Nephron (organoid): ENCODE results near the gene BACH1.
A peak's percentile ranks its signal among the peaks of the same experiment; 100 is the strongest.

ENCODE experiments used
- H3K27ac Mint-ChIP-seq, 3 experiments: 2 replicates each; pipeline ENCODE4 v1.8.0; 2020; ENCODE audit warnings: mixed read lengths in 3 of 3, mild to moderate bottlenecking in 2 of 3, moderate library complexity in 1 of 3
- H3K27me3 Mint-ChIP-seq: 2 replicates; pipeline ENCODE4 v1.8.0; 2021; ENCODE audit warnings: low read depth, mild to moderate bottlenecking, moderate library complexity, mixed read lengths
- H3K36me3 Mint-ChIP-seq: 2 replicates; pipeline ENCODE4 v1.8.0; 2020; ENCODE audit warnings: low read depth, mixed read lengths
- H3K4me1 Mint-ChIP-seq: 2 replicates; pipeline ENCODE4 v1.8.0; 2020; ENCODE audit warnings: mixed read lengths
- H3K4me3 Mint-ChIP-seq, 3 experiments: 2 replicates each; pipeline ENCODE4 v1.8.0; 2020; ENCODE audit warnings: mild to moderate bottlenecking in 3 of 3, mixed read lengths in 3 of 3, moderate library complexity in 2 of 3
- H3K9me3 Mint-ChIP-seq: 2 replicates; pipeline ENCODE4 v1.8.0; 2020; ENCODE audit warnings: mixed read lengths
- TF ChIP-seq, protein P1 (sequence below), 3 experiments: fragments of 200-600 bp; sonication (generic); IDR thresholded peaks; one replicate each; pipeline ENCODE4 v1.5.0; 2021; ENCODE audit warnings: antibody characterized with exemption in 3 of 3; ENCODE audit not compliant: unreplicated experiment in 3 of 3

Gene BACH1

GRCh38 chr21:29367335-29367734 lies 68.6 kb downstream of the BACH1 start:
- Mint-ChIP-seq H3K27ac (no peak overlapping the region), H3K9me3 (peaks cover 3% of the 10 kb centered on the region), H3K4me3 (no peak overlapping the region), H3K4me1 (no peaks in the 10 kb centered on the region), H3K27me3 (no peaks in the 10 kb centered on the region), H3K36me3 (peaks cover 43% of the 10 kb centered on the region)
- TF ChIP-seq, protein P1, sequence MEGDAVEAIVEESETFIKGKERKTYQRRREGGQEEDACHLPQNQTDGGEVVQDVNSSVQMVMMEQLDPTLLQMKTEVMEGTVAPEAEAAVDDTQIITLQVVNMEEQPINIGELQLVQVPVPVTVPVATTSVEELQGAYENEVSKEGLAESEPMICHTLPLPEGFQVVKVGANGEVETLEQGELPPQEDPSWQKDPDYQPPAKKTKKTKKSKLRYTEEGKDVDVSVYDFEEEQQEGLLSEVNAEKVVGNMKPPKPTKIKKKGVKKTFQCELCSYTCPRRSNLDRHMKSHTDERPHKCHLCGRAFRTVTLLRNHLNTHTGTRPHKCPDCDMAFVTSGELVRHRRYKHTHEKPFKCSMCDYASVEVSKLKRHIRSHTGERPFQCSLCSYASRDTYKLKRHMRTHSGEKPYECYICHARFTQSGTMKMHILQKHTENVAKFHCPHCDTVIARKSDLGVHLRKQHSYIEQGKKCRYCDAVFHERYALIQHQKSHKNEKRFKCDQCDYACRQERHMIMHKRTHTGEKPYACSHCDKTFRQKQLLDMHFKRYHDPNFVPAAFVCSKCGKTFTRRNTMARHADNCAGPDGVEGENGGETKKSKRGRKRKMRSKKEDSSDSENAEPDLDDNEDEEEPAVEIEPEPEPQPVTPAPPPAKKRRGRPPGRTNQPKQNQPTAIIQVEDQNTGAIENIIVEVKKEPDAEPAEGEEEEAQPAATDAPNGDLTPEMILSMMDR (IDR thresholded peaks at IDR 0.05; ENCODE audit: unreplicated experiment in 3 of 3) = no peak

GRCh38 chr21:29368906-29369305 lies 70.2 kb downstream of the BACH1 start:
- Mint-ChIP-seq H3K4me3 (no peak overlapping the region), H3K4me1 (no peaks in the 10 kb centered on the region), H3K27ac (no peak overlapping the region), H3K27me3 (no peaks in the 10 kb centered on the region), H3K36me3 (peaks cover 46% of the 10 kb centered on the region), H3K9me3 (no peaks in the 10 kb centered on the region)
- TF ChIP-seq, protein P1 (IDR thresholded peaks at IDR 0.05; ENCODE audit: unreplicated experiment in 3 of 3) = no peak

GRCh38 chr21:29371464-29371863 lies 72.7 kb downstream of the BACH1 start:
- TF ChIP-seq, protein P1 (IDR thresholded peaks at IDR 0.05; ENCODE audit: unreplicated experiment in 3 of 3) = no peak
- Mint-ChIP-seq H3K4me3 (no peak overlapping the region), H3K36me3 (peaks cover 48% of the 10 kb centered on the region), H3K27me3 (no peaks in the 10 kb centered on the region), H3K9me3 (no peaks in the 10 kb centered on the region), H3K4me1 (no peaks in the 10 kb centered on the region), H3K27ac (no peak overlapping the region)

- H3K9me3 Mint-ChIP-seq = no peaks in the 10 kb centered on the region
- TF ChIP-seq, protein P1 (IDR thresholded peaks at IDR 0.05; ENCODE audit: unreplicated experiment in 3 of 3) = peak; percentile 50 to 71 (median 65)
- H3K4me3 Mint-ChIP-seq = no peak overlapping the region
- peaks cover 42% of the 10 kb centered on the region for H3K36me3 Mint-ChIP-seq
- no peaks in the 10 kb centered on the region for H3K27me3 Mint-ChIP-seq
- no peak overlapping the region for H3K27ac Mint-ChIP-seq
- no peaks in the 10 kb centered on the region for H3K4me1 Mint-ChIP-seq
Measured at GRCh38 chr21:29372063-29372802, 73.5 kb downstream of the BACH1 start.

DNA sequence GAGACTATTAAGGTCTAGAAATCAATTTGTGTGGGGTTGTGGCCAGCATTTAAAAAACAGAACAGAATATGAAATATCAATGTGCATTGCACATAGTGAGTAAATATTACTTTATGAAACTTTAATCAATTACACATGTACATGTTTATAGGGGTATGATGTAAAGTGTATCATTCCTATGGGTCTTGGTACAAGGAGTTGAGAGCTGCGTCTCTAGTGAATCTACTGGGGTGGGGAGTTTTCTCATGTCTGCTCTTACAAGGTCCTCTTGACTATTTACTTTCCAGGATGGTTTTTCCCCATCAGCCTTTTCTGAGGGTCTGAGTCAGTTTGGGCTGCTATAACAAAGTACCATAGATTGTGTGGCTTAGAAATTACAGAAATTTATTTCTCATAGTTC lies 75.8 kb downstream of the BACH1 start:
- Mint-ChIP-seq H3K4me1 (no peaks in the 10 kb centered on the region), H3K27me3 (no peaks in the 10 kb centered on the region), H3K4me3 (no peak overlapping the region), H3K9me3 (no peaks in the 10 kb centered on the region), H3K36me3 (peaks cover 28% of the 10 kb centered on the region), H3K27ac (no peak overlapping the region)
- TF ChIP-seq, protein P1 (IDR thresholded peaks at IDR 0.05; ENCODE audit: unreplicated experiment in 3 of 3) = no peak

DNA sequence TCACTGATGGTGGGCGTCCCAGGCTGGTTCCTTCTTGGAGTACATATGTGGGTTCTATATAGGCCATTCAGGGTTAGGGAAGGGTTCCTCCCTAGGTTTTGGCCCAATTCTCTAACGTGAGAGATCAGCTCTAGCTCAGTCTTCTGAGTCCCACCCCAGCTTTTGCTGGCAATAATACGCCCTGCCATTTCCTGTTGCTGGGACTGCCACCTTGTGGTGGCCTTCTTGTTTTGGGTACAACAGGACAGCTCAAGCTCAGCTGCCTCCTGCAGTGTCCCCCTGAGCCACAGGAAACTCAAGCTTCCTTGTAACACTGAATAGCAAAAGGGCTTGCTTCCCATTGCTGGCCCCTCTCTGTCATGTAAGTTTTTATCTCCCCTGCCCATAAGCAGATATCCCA lies 77.8 kb downstream of the BACH1 start:
- H3K27me3 Mint-ChIP-seq = no peaks in the 10 kb centered on the region
- H3K9me3 Mint-ChIP-seq = no peaks in the 10 kb centered on the region
- H3K4me1 Mint-ChIP-seq = peaks cover 2% of the 10 kb centered on the region
- no peak overlapping the region for H3K27ac Mint-ChIP-seq
- peaks cover 25% of the 10 kb centered on the region for H3K36me3 Mint-ChIP-seq
- TF ChIP-seq, protein P1 (IDR thresholded peaks at IDR 0.05; ENCODE audit: unreplicated experiment in 3 of 3) = peak in 1 of 3 experiments; percentile 12
- H3K4me3 Mint-ChIP-seq = no peak overlapping the region
